PC-3 (cell line): ENCODE measurements around the gene ZCWPW1. TPM values are rescaled to one million over a fixed set of nuclear protein-coding genes. Genes with fewer than 3 reads are reported as not detected.
"Not testable (repeated sequence)": the region's sequence is repeated elsewhere in the genome, so short reads cannot be mapped to it uniquely, and the experiment has no call there.

Experiments used
- ATAC-seq: fragments of 200-7000 bp; cut with Tn5 transposase; 2 replicates; pipeline ENCODE4 v1.9.1; 2020; ENCODE audit warnings: mild to moderate bottlenecking, moderate library complexity
- BruUV-seq: library from RNA; stranded (reverse); fragments of 400-500 nt; replicated peaks from 2 replicates; lab custom pipeline; 2021; lab: Mats Ljungman, UMichigan
- CTCF ChIA-PET: fragments of 300-600 bp; sonication (Branson Sonifier 250); formaldehyde crosslinking; loops from one replicate; lab custom pipeline; 2022; ENCODE audit warnings: antibody characterized with exemption; lab: Charles Lee
- POLR2A ChIA-PET: fragments of 300-600 bp; sonication (Branson Sonifier 250); formaldehyde crosslinking; loops from one replicate; lab custom pipeline; 2022; ENCODE audit warnings: antibody characterized with exemption; ENCODE audit not compliant: unreplicated experiment; lab: Charles Lee
- DNase-seq: peaks from one replicate; pipeline ENCODE4 v3.0.0-alpha.2; 2015
- H2AFZ ChIP-seq: fragments of 300-600 bp; sonication (generic); 2 replicates; pipeline ENCODE4 v1.6.0; 2016; ENCODE audit warnings: antibody characterized with exemption, low read length
- H3F3A ChIP-seq: fragments of 300-600 bp; sonication (generic); one replicate; pipeline ENCODE4 v1.6.0; 2017; ENCODE audit warnings: antibody characterized with exemption, low read length, control low read depth, mild to moderate bottlenecking; ENCODE audit not compliant: unreplicated experiment
- H3K27ac ChIP-seq: fragments of 300-600 bp; sonication (generic); 2 replicates; pipeline ENCODE4 v1.5.1; 2016; ENCODE audit warnings: mild to moderate bottlenecking, low read length
- H3K27me3 ChIP-seq: fragments of 300-600 bp; sonication (generic); 2 replicates; pipeline ENCODE4 v1.6.1; 2016; ENCODE audit warnings: low read length, mixed read lengths
- H3K36me3 ChIP-seq: fragments of 300-600 bp; sonication (generic); 2 replicates; pipeline ENCODE4 v1.6.1; 2016; ENCODE audit warnings: low read depth, mixed run types, low read length, mixed read lengths
- H3K4me1 ChIP-seq: fragments of 300-600 bp; sonication (generic); 2 replicates; pipeline ENCODE4 v1.5.1; 2016; ENCODE audit warnings: low read length; ENCODE audit not compliant: insufficient read depth
- H3K4me2 ChIP-seq: fragments of 300-600 bp; sonication (generic); 2 replicates; pipeline ENCODE4 v1.6.0; 2016; ENCODE audit warnings: low read length
- H3K4me3 ChIP-seq: fragments of 300-600 bp; sonication (generic); 2 replicates; pipeline ENCODE4 v1.5.1; 2016; ENCODE audit warnings: mild to moderate bottlenecking, low read length, mixed read lengths
- H3K79me2 ChIP-seq: fragments of 300-600 bp; sonication (generic); 2 replicates; pipeline ENCODE4 v1.6.1; 2017; ENCODE audit warnings: low read length, mixed read lengths
- H3K9ac ChIP-seq: fragments of 300-600 bp; sonication (generic); 2 replicates; pipeline ENCODE4 v1.6.0; 2016; ENCODE audit warnings: mild to moderate bottlenecking, low read length
- H3K9me2 ChIP-seq: fragments of 300-600 bp; sonication (generic); replicated peaks from 2 replicates; pipeline ENCODE4 v1.6.1; 2016; ENCODE audit warnings: mixed run types, low read length, mixed read lengths
- H3K9me3 ChIP-seq: fragments of 300-600 bp; sonication (generic); 2 replicates; pipeline ENCODE4 v1.6.1; 2016; ENCODE audit warnings: low read length, mixed read lengths
- H4K20me1 ChIP-seq: fragments of 300-600 bp; sonication (generic); 2 replicates; pipeline ENCODE4 v1.6.1; 2016; ENCODE audit warnings: low read length, mixed read lengths
- CTCF ChIP-seq: fragments of 300-600 bp; sonication (generic); conservative IDR thresholded peaks from 2 replicates; pipeline ENCODE4 v1.5.1; 2017; ENCODE audit warnings: antibody characterized with exemption, low read depth, mild to moderate bottlenecking, low read length
- EZH2 ChIP-seq: fragments of 300-600 bp; sonication (generic); IDR thresholded peaks from one replicate; pipeline ENCODE4 v1.6.1; 2017; ENCODE audit warnings: antibody characterized with exemption, mild to moderate bottlenecking, low read length; ENCODE audit not compliant: unreplicated experiment
- EZH2phosphoT487 ChIP-seq: fragments of 300-600 bp; sonication (generic); IDR thresholded peaks from 2 replicates; pipeline ENCODE4 v1.6.1; 2018; ENCODE audit warnings: mild to moderate bottlenecking, antibody characterized with exemption, low read length, borderline replicate concordance
- intact Hi-C: fragments of 100-400 bp; cut with micrococcal nuclease; formaldehyde crosslinking; loops from 2 replicates; pipeline ENCODE4 v1.9.0; 2023
- total RNA-seq: library from RNA; depleted of rRNA; stranded (reverse); fragments of >200 nt; gene quantifications from 2 replicates; pipeline ENCODE4 v1.2.3, GENCODE V29; 2014

The ZCWPW1 gene
- total RNA-seq, 1 experiment from 2014 or later, result 2.2 TPM

DNA sequence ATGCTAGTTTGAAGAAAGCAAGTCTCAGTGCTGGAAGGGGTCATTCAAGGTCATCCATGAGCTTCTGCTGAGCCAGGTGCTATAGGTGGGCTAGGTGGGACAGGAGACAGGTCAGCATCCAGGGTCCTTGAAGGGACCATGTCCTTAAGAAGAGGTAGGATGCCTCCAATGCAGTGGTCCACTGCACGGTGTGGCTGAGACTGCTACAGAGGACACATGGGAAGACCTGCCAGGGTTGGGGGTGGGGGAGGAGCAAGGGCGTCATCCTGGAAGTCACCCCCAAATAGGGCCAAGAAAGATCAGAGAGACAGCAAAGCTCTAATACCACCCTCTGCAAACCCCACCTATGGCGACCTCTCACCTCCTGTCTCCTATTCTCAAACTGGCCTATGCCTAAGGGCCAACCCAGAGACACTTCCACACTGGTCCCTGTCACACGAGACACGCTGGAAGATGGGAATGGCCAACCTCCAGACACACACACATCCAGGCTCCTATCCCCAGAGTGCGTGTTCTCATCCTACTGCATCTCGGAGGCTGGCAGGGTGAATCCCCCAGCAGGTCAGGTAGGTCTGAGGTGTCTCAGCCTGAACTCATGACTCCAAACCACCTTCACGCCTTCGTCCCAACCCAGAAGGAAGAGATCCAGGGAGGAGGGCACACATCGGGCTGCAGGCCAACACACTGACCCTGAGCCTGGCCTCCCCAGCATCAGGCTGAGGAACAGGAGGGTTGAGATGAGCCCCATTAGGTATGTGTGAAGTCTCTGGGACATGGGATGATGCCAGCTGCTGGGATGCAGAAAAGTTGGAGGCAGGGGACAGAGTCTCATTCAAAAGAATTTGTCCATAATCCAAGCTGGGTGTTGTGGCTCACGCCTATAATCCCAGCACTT, 13.4 kb upstream of the ZCWPW1 start:
- no peak overlapping the region for H3K4me2 ChIP-seq
- CTCF ChIA-PET, result no interaction called here
- POLR2A ChIA-PET, result no interaction called here
- TF ChIP-seq EZH2 (no peak), CTCF (no peak), EZH2phosphoT487 (no peak)
- H3K79me2 ChIP-seq, result no peaks in the 10 kb centered on the region
- H3K9me2 ChIP-seq, result no peaks in the 10 kb centered on the region
- no peak overlapping the region for H2AFZ ChIP-seq
- no peaks in the 10 kb centered on the region for H3K4me1 ChIP-seq
- no peaks in the 10 kb centered on the region for H3K36me3 ChIP-seq
- no peaks in the 10 kb centered on the region for H3K27me3 ChIP-seq
- no TSS peak for BruUV-seq
- no peak for DNase-seq
- ATAC-seq, result no peak
- no peaks in the 10 kb centered on the region for H3K9me3 ChIP-seq
- H4K20me1 ChIP-seq, result no peaks in the 10 kb centered on the region
- no peak overlapping the region for H3K27ac ChIP-seq
- intact Hi-C loops, result no loop called here
- no peak overlapping the region for H3K9ac ChIP-seq
- H3F3A ChIP-seq, result no peaks in the 10 kb centered on the region
- H3K4me3 ChIP-seq, result no peak overlapping the region

GRCh38 chr7:100439244-100439643, 10.7 kb upstream of the ZCWPW1 start:
- H4K20me1 ChIP-seq, H2AFZ ChIP-seq, POLR2A ChIA-PET, H3K9me2 ChIP-seq, H3K27ac ChIP-seq, H3K4me3 ChIP-seq, H3K4me1 ChIP-seq, H3K9ac ChIP-seq, H3K9me3 ChIP-seq, H3K4me2 ChIP-seq, intact Hi-C loops, CTCF ChIA-PET, H3F3A ChIP-seq, H3K36me3 ChIP-seq, BruUV-seq, H3K27me3 ChIP-seq, ATAC-seq, DNase-seq: not testable (repeated sequence)
- peaks cover 17% of the 10 kb centered on the region for H3K79me2 ChIP-seq

DNA sequence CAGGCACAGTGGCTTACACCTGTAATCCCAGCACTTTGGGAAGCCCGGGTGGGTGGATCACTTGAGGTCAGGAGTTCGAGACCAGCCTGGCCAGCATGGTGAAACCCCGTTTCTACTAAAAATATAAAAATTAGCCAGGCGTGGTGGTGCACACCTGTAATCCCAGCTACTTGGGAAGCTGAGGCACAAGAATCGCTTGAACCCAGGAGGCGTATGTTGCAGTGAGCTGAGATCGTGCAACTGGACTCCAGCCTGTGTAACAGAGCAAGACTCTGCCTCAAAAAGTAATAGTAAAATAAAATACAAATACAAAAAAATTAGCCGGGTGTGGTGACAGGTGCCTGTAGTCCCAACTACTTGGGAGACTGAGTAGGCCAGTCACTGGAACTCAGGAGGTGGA, 10.2 kb upstream of the ZCWPW1 start:
- CTCF ChIA-PET, H3K36me3 ChIP-seq, BruUV-seq, H3F3A ChIP-seq, H3K4me3 ChIP-seq, ATAC-seq, H4K20me1 ChIP-seq, H3K27ac ChIP-seq, H2AFZ ChIP-seq, H3K4me2 ChIP-seq, H3K9me3 ChIP-seq, H3K9ac ChIP-seq, DNase-seq, intact Hi-C loops, H3K9me2 ChIP-seq, H3K27me3 ChIP-seq: not testable (repeated sequence)
- H3K79me2 ChIP-seq, result peaks cover 22% of the 10 kb centered on the region
- H3K4me1 ChIP-seq, result peaks cover 14% of the 10 kb centered on the region
- POLR2A ChIA-PET, result interaction anchor here (0.7 kb wide), 1 partner anchor 1152 kb away, joined by 9 read pairs; no protein-coding TSS in a partner anchor
